GM23338 (cell line): ENCODE results near the gene HSPB8.

ENCODE experiments used
- CTCF ChIP-seq, 2 experiments: fragments of 200-600 bp in 1 of 2; sonication (generic) in 1 of 2; conservative IDR thresholded peaks; 2 replicates each; pipeline versions ENCODE4 v1.5.1 to v1.6.1; 2016 to 2017; ENCODE audit warnings: antibody characterized with exemption in 2 of 2, low read depth in 2 of 2, mild to moderate bottlenecking in 2 of 2, moderate library complexity in 1 of 2
- ETS1 ChIP-seq: IDR thresholded peaks from 2 replicates; pipeline ENCODE4 v1.6.1; 2016; ENCODE audit warnings: antibody characterized with exemption
- EZH2 ChIP-seq: fragments of 200-600 bp; sonication (generic); IDR thresholded peaks from one replicate; pipeline ENCODE4 v1.8.0; 2017; ENCODE audit warnings: antibody characterized with exemption, mild to moderate bottlenecking, low read depth; ENCODE audit not compliant: unreplicated experiment
- EZH2phosphoT487 ChIP-seq: fragments of 200-600 bp; sonication (generic); IDR thresholded peaks from one replicate; pipeline ENCODE4 v1.8.1; 2018; ENCODE audit warnings: antibody characterized with exemption; ENCODE audit not compliant: unreplicated experiment
- NANOG ChIP-seq: IDR thresholded peaks from 2 replicates; pipeline ENCODE4 v1.6.1; 2016; ENCODE audit warnings: antibody characterized with exemption, borderline replicate concordance
- POLR2AphosphoS5 ChIP-seq: IDR thresholded peaks from 2 replicates; pipeline ENCODE4 v1.6.1; 2016; ENCODE audit warnings: antibody characterized with exemption, low read depth

- TF ChIP-seq CTCF (conservative IDR thresholded peaks at IDR 0.05; ENCODE audit: low read depth in 2 of 2) (no peak), POLR2AphosphoS5 (no peak), ETS1 (no peak), EZH2 (no peak), NANOG (no peak), EZH2phosphoT487 (no peak)
These were observed 39.3 kb upstream of the HSPB8 start for GRCh38 chr12:119139448-119139847.
